SJSA1 (cell line): ENCODE data around the gene GAS7. TPM values are rescaled to one million over a fixed set of nuclear protein-coding genes. Genes with fewer than 3 reads are reported as not detected.
"Not testable (repeated sequence)": the region's sequence is repeated elsewhere in the genome, so short reads cannot be mapped to it uniquely, and the experiment has no call there.

ENCODE experiments used
- DNase-seq, 2 experiments: peaks; one replicate each; pipeline ENCODE4 v3.0.0-alpha.2; 2015 to 2020; ENCODE audit warnings: low spot score in 2 of 2, low read depth in 1 of 2
- H3K27ac ChIP-seq: fragments of 250-450 bp; sonication (Bioruptor Pico); 2 replicates; pipeline ENCODE4 v1.5.1; 2020; ENCODE audit warnings: mild to moderate bottlenecking, moderate library complexity
- H3K27me3 ChIP-seq: fragments of 250-450 bp; sonication (Bioruptor Pico); replicated peaks from 2 replicates; pipeline ENCODE4 v1.5.1; 2020; ENCODE audit warnings: mild to moderate bottlenecking, moderate library complexity
- H3K36me3 ChIP-seq: fragments of 250-450 bp; sonication (Bioruptor Pico); 2 replicates; pipeline ENCODE4 v1.5.1; 2020; ENCODE audit warnings: mild to moderate bottlenecking
- H3K4me1 ChIP-seq: fragments of 250-450 bp; sonication (Bioruptor Pico); replicated peaks from 2 replicates; pipeline ENCODE4 v1.6.1; 2021; ENCODE audit warnings: mild to moderate bottlenecking
- H3K4me3 ChIP-seq: fragments of 250-450 bp; sonication (Bioruptor Pico); 2 replicates; pipeline ENCODE4 v1.5.1; 2020; ENCODE audit warnings: mild to moderate bottlenecking
- H3K9me3 ChIP-seq: fragments of 250-450 bp; sonication (Bioruptor Pico); replicated peaks from 2 replicates; pipeline ENCODE4 v1.5.1; 2020; ENCODE audit warnings: mild to moderate bottlenecking
- total RNA-seq: library from RNA; depleted of rRNA; stranded (reverse); fragments of >200 nt; shearing (Covaris generic); gene quantifications from 2 replicates; pipeline ENCODE4 v1.2.3, GENCODE V29; 2014

Gene GAS7
- total RNA-seq, 1 experiment from 2014 or later, result 2.6 TPM

GRCh38 chr17:10019941-10020451, 178.4 kb downstream of the GAS7 start:
- Histone ChIP-seq H3K36me3 (no peaks in the 10 kb centered on the region), H3K27me3 (no peaks in the 10 kb centered on the region), H3K4me1 (no peaks in the 10 kb centered on the region), H3K4me3 (no peak overlapping the region), H3K27ac (no peak overlapping the region), H3K9me3 (no peaks in the 10 kb centered on the region)
- no peak for DNase-seq

- no peaks in the 10 kb centered on the region for H3K27me3 ChIP-seq
- H3K36me3 ChIP-seq, result no peaks in the 10 kb centered on the region
- no peak overlapping the region for H3K4me3 ChIP-seq
- H3K27ac ChIP-seq, result no peak overlapping the region
- no peaks in the 10 kb centered on the region for H3K4me1 ChIP-seq
- no peak for DNase-seq
- no peaks in the 10 kb centered on the region for H3K9me3 ChIP-seq
Measured at GRCh38 chr17:10018461-10018891, 179.9 kb downstream of the GAS7 start.

- not testable (repeated sequence) for H3K27ac ChIP-seq, H3K36me3 ChIP-seq, H3K4me1 ChIP-seq, H3K9me3 ChIP-seq, H3K27me3 ChIP-seq, H3K4me3 ChIP-seq, DNase-seq
Measured at GRCh38 chr17:10016958-10017570, 181.3 kb downstream of the GAS7 start.

- H3K27ac ChIP-seq, result no peak overlapping the region
- DNase-seq, result no peak
- no peaks in the 10 kb centered on the region for H3K9me3 ChIP-seq
- no peaks in the 10 kb centered on the region for H3K4me1 ChIP-seq
- no peaks in the 10 kb centered on the region for H3K36me3 ChIP-seq
- H3K4me3 ChIP-seq, result no peak overlapping the region
- H3K27me3 ChIP-seq, result no peaks in the 10 kb centered on the region
Measured at GRCh38 chr17:10013365-10014112, 184.9 kb downstream of the GAS7 start.

GRCh38 chr17:10010752-10011151, 187.7 kb downstream of the GAS7 start:
- no peak overlapping the region for H3K27ac ChIP-seq
- no peak overlapping the region for H3K4me3 ChIP-seq
- H3K27me3 ChIP-seq, result no peaks in the 10 kb centered on the region
- no peak for DNase-seq
- H3K36me3 ChIP-seq, result no peaks in the 10 kb centered on the region
- no peaks in the 10 kb centered on the region for H3K9me3 ChIP-seq
- no peaks in the 10 kb centered on the region for H3K4me1 ChIP-seq

- Histone ChIP-seq H3K36me3 (no peaks in the 10 kb centered on the region), H3K4me3 (no peak overlapping the region), H3K27ac (no peak overlapping the region), H3K4me1 (no peaks in the 10 kb centered on the region), H3K27me3 (no peaks in the 10 kb centered on the region), H3K9me3 (no peaks in the 10 kb centered on the region)
- no peak for DNase-seq
Measured at GRCh38 chr17:10003705-10004104, 194.7 kb downstream of the GAS7 start.

- not testable (repeated sequence) for H3K9me3 ChIP-seq, H3K27ac ChIP-seq, H3K27me3 ChIP-seq, H3K4me1 ChIP-seq, H3K36me3 ChIP-seq, DNase-seq, H3K4me3 ChIP-seq
Measured at GRCh38 chr17:10002567-10003360, 195.6 kb downstream of the GAS7 start.

- Histone ChIP-seq H3K36me3 (no peaks in the 10 kb centered on the region), H3K27ac (no peak overlapping the region), H3K9me3 (no peaks in the 10 kb centered on the region), H3K4me1 (no peaks in the 10 kb centered on the region), H3K27me3 (no peaks in the 10 kb centered on the region), H3K4me3 (no peak overlapping the region)
- no peak for DNase-seq
Measured at GRCh38 chr17:10001306-10001873, 197.0 kb downstream of the GAS7 start.

- no peaks in the 10 kb centered on the region for H3K27me3 ChIP-seq
Measured at GRCh38 chr17:9999919-10000695, 198.3 kb downstream of the GAS7 start.

GRCh38 chr17:9998060-9998459, 200.3 kb downstream of the GAS7 start:
- DNase-seq, result no peak
- Histone ChIP-seq H3K27me3 (no peaks in the 10 kb centered on the region), H3K36me3 (no peaks in the 10 kb centered on the region), H3K27ac (no peak overlapping the region), H3K4me1 (no peaks in the 10 kb centered on the region), H3K9me3 (no peaks in the 10 kb centered on the region), H3K4me3 (no peak overlapping the region)

More at GRCh38 chr17:9999919-10000695, 198.3 kb downstream of the GAS7 start:
- Histone ChIP-seq H3K4me1 (no peaks in the 10 kb centered on the region), H3K36me3 (no peaks in the 10 kb centered on the region), H3K27ac (no peak overlapping the region), H3K4me3 (no peak overlapping the region), H3K9me3 (no peaks in the 10 kb centered on the region)
- no peak for DNase-seq

GRCh38 chr17:9994761-9995160, 203.6 kb downstream of the GAS7 start:
- Histone ChIP-seq H3K9me3 (no peaks in the 10 kb centered on the region), H3K27ac (no peak overlapping the region), H3K4me3 (no peak overlapping the region), H3K4me1 (no peaks in the 10 kb centered on the region), H3K36me3 (no peaks in the 10 kb centered on the region), H3K27me3 (no peaks in the 10 kb centered on the region)
- DNase-seq, result no peak

- Histone ChIP-seq H3K4me3 (no peak overlapping the region), H3K27me3 (no peaks in the 10 kb centered on the region), H3K36me3 (no peaks in the 10 kb centered on the region), H3K4me1 (no peaks in the 10 kb centered on the region), H3K27ac (no peak overlapping the region), H3K9me3 (no peaks in the 10 kb centered on the region)
- no peak for DNase-seq
Measured at GRCh38 chr17:9991796-9992195, 206.6 kb downstream of the GAS7 start.

GRCh38 chr17:9991351-9991750, 207.1 kb downstream of the GAS7 start:
- no peak overlapping the region for H3K4me3 ChIP-seq
- no peaks in the 10 kb centered on the region for H3K27me3 ChIP-seq
- no peak overlapping the region for H3K27ac ChIP-seq
- no peak for DNase-seq
- no peaks in the 10 kb centered on the region for H3K4me1 ChIP-seq
- H3K9me3 ChIP-seq, result no peaks in the 10 kb centered on the region
- H3K36me3 ChIP-seq, result no peaks in the 10 kb centered on the region
